NB4 (cell line): Measurements from ENCODE around the gene MEX3B.
A peak's percentile ranks its signal among the peaks of the same experiment; 100 is the strongest.
"Not testable (repeated sequence)": the region's sequence is repeated elsewhere in the genome, so short reads cannot be mapped to it uniquely, and the experiment has no call there.

Experiments used
- DNase-seq: peaks from one replicate; pipeline ENCODE4 v3.0.0; 2010; ENCODE audit warnings: low read depth
- H3K4me3 ChIP-seq: one replicate; pipeline ENCODE4 v1.5.1; 2011; ENCODE audit warnings: mild to moderate bottlenecking, low read depth, low read length, moderate library complexity
- MYC ChIP-seq: IDR thresholded peaks from 2 replicates; pipeline ENCODE4 v1.6.1; 2011; ENCODE audit warnings: low read depth, low read length
- POLR2A ChIP-seq: IDR thresholded peaks from 2 replicates; pipeline ENCODE4 v1.6.1; 2011; ENCODE audit warnings: mild to moderate bottlenecking; ENCODE audit not compliant: insufficient read length; ENCODE audit errors: extremely low read depth
- TF ChIP-seq, protein P1 (sequence below): IDR thresholded peaks from 2 replicates; pipeline ENCODE4 v1.6.1; 2011; ENCODE audit warnings: low read depth, low read length
- TF ChIP-seq, protein P2 (sequence below): IDR thresholded peaks from one replicate; pipeline ENCODE4 v1.5.1; 2012; ENCODE audit warnings: low read depth, low read length

MEX3B gene

DNA sequence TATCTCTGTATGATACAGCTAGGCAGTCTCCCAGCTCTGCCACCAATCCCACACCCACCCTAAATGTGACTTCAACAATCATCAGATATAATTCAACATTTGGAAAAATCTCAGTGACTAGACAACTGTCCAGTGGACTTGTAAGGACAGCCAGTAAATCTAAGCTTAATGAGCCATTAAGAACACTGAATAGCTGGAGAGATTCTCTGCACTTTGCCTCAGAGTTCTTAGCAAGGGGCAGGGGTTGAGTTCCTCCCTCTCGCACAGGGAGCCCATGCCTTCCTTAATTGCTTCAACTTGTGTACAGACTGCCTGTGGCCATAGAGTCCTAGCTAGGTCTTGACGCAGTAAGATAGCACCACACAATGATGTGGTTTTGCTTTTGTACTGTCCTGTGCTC is 15.6 kb downstream of the MEX3B start:
- TF ChIP-seq POLR2A: no peak
- TF ChIP-seq, protein P1, sequence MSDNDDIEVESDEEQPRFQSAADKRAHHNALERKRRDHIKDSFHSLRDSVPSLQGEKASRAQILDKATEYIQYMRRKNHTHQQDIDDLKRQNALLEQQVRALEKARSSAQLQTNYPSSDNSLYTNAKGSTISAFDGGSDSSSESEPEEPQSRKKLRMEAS: no peak
- TF ChIP-seq, protein P2, sequence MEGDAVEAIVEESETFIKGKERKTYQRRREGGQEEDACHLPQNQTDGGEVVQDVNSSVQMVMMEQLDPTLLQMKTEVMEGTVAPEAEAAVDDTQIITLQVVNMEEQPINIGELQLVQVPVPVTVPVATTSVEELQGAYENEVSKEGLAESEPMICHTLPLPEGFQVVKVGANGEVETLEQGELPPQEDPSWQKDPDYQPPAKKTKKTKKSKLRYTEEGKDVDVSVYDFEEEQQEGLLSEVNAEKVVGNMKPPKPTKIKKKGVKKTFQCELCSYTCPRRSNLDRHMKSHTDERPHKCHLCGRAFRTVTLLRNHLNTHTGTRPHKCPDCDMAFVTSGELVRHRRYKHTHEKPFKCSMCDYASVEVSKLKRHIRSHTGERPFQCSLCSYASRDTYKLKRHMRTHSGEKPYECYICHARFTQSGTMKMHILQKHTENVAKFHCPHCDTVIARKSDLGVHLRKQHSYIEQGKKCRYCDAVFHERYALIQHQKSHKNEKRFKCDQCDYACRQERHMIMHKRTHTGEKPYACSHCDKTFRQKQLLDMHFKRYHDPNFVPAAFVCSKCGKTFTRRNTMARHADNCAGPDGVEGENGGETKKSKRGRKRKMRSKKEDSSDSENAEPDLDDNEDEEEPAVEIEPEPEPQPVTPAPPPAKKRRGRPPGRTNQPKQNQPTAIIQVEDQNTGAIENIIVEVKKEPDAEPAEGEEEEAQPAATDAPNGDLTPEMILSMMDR: no peak
- TF ChIP-seq MYC: no peak

DNA sequence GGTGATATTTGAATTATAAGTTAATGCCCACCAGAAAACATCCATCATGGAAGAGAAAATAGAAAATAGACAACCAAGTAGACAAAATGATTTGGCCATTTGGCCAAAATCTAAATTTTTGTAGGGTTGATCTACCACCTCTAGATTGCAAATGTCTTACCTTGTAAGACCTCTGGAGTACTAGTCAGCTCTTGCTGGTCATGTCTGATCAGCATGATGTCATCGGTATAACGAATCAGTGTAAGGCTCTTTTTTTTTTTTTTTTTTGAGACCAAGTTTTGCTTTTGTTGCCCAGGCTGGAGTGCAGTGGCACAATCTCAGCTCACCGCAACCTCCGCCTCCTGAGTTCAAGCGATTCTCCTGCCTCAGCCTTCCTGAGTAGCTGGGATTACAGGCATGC is 17.7 kb downstream of the MEX3B start:
- not testable (repeated sequence) for H3K4me3 ChIP-seq, DNase-seq

More for the DNA sequence above, 15.6 kb downstream of the MEX3B start:
- H3K4me3 ChIP-seq: no peak overlapping the region
- DNase-seq: no peak

DNA sequence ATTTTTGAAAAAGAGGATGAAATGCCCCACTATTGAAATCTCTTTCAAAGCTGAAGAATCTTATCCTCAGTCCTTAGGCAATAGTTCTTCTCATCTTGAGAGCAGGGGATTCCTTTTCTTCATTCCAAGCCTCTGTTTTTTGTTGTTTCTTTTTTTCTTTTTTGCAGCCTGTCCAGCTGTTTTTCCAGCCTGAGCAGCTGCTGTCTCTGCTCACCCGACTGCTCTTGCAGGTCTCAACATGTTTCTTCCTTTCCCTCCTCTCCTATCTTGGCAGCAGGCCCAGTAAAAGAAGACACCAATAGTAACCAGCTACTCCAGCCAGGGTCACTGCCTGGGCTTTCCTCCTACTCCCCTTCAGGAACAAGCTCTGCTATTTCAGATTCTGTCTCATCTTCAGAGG is 23.8 kb downstream of the MEX3B start:
- DNase-seq: no peak
- H3K4me3 ChIP-seq: no peak overlapping the region
- TF ChIP-seq, protein P1: no peak
- TF ChIP-seq POLR2A (no peak), MYC (no peak)
- TF ChIP-seq, protein P2: no peak

DNA sequence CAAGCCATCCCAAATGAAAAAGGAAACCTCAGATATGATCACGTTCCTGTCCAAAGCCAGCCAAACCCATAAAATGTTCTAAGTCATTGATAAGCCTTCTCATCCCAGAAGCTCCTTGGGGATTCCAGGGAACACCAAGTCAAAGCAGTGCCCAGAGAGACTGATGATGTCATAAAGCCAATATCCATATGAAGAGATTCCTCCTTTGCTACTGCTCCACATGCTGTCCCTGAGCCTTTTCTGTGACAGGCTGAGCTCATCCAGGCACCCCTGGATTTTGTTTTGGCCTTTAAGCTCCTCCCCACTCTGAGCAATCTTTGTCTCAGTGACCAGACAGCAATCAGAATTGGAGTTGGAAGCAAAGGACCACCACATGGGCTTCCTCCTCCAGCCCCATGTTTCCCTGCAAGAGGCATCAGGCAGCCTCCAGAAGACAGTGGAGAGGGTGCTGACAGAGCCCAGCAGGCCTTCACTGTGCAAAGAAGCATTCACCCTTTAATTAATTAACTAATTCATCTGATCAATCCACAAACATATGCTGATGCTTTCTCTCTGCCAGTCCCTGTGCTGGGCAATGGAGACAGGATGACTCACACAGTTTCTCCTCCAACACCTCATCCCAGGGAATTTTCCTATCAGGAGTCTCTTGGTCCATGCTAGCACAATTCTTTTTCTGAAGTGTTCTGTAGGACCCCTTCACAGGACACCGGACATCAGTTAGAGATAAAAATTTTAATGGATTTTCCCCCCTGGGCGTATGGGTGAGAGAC is 25.0 kb downstream of the MEX3B start:
- no peak for DNase-seq
- TF ChIP-seq, protein P2: no peak
- no peak overlapping the region for H3K4me3 ChIP-seq

DNA sequence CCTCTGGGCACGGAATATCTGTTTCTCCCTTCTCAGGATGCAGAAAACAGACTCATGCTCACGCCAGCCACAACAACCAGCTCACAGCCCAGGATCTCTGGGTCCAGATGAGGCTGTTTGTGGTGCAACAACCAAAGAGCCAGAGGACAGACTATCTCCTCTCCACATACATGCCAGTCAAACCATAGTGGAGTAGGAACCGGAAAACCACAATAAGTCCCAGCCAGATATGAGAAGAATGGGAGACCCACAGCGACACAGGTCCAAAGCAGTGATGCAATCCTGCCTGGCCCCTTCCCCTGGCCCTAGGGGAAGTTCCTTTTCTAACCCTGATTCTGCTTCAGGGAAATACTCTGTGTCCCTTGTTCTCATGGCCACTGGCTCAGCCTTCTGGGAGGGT is 27.6 kb downstream of the MEX3B start:
- H3K4me3 ChIP-seq: no peak overlapping the region
- peak; percentile 97 for DNase-seq
- TF ChIP-seq, protein P1: no peak
- 0 out of 2 replicates have a peak, but pooled peaks have one; percentile 13 for TF ChIP-seq MYC

DNA sequence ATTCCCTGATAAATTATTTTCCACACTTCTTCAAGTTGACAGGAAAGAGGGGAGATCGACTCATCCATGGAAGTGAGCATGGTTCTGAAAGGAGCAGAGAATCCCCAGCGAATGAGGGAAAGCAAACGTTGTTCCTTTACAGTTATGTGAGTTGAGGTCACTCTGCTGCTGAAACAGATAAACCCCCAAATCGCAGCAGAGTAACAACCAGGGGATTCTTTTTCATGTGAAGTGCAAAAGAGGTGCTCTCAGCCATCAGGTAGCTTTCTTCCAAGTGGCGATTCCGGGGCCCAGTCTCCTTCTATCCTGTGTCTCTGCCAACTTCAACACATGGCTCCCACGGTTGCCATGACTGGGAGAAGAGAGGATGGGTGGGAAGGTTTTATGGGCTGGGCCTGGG is 28.2 kb downstream of the MEX3B start:
- H3K4me3 ChIP-seq: no peak overlapping the region
- DNase-seq: no peak
- no peak for TF ChIP-seq POLR2A
- TF ChIP-seq, protein P1: no peak

DNA sequence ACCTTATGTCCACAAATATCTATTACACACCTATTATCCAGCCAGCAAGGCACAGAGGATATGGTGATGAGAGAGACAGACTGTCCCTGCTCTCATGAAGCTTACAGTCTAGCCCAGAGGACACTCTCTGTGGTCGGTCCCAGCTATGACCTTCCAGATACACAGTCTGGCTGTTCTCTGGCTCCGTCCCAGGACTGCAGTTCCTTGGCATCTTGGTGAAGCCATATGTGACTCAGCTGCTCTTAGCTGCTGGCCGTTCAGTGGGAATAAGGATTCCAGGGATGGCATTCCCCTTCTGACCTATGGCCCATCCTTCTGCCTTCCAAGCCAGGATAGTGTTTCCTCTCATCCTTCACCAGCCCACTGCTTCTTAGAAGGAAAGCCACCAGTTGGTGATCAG is 30.8 kb downstream of the MEX3B start:
- TF ChIP-seq MYC (no peak), POLR2A (no peak)
- TF ChIP-seq, protein P2: no peak
- TF ChIP-seq, protein P1: no peak
- no peak overlapping the region for H3K4me3 ChIP-seq
- DNase-seq: no peak
